Breast epithelium (tissue), 4 donors: ENCODE results near the gene PRDM11. TPM values are rescaled to one million over a fixed set of nuclear protein-coding genes. Genes with fewer than 3 reads are reported as not detected.

ENCODE experiments used
- DNase-seq, 2 donors: peaks; one replicate each; pipeline ENCODE4 v3.0.0-alpha.2; 2019; ENCODE audit warnings: low spot score in 2 of 2
- H3K27ac ChIP-seq, 2 donors: fragments of 200-600 bp; sonication (generic) in 1 of 2; one replicate each; pipeline ENCODE4 v1.5.1; 2016 to 2019; ENCODE audit warnings: mild to moderate bottlenecking in 1 of 2
- H3K27me3 ChIP-seq, 2 donors: fragments of 200-600 bp; sonication (generic) in 1 of 2; one replicate each; pipeline versions ENCODE4 v1.5.1 to v1.6.0; 2017 to 2019; ENCODE audit warnings: control low read depth in 1 of 2, mild to moderate bottlenecking in 1 of 2
- H3K36me3 ChIP-seq: fragments of 200-600 bp; one replicate; pipeline ENCODE4 v1.5.1; 2019
- H3K4me1 ChIP-seq, 2 donors: fragments of 200-600 bp; sonication (generic); one replicate each; pipeline ENCODE4 v1.5.1; 2016 to 2019; ENCODE audit warnings: control low read depth in 1 of 2
- H3K4me3 ChIP-seq, 3 donors: fragments of 200-600 bp; sonication (generic); 1 replicate in 2 of 3; 2 replicates in 1 of 3; pipeline ENCODE4 v1.5.1; 2016 to 2019; ENCODE audit warnings: mild to moderate bottlenecking in 3 of 3, moderate library complexity in 2 of 3
- H3K9me3 ChIP-seq, 2 donors: fragments of 200-600 bp; sonication (generic) in 1 of 2; one replicate each; pipeline ENCODE4 v1.5.1; 2016 to 2019; ENCODE audit warnings: control low read depth in 1 of 2
- CTCF ChIP-seq, 3 donors: fragments of 450-650 bp; IDR thresholded peaks; one replicate each; pipeline ENCODE4 v1.5.1; 2016 to 2017; ENCODE audit warnings: antibody characterized with exemption in 3 of 3, mild to moderate bottlenecking in 3 of 3, moderate library complexity in 3 of 3
- POLR2A ChIP-seq: fragments of 450-650 bp; IDR thresholded peaks from one replicate; pipeline ENCODE4 v1.6.1; 2016; ENCODE audit warnings: antibody characterized with exemption, mild to moderate bottlenecking, moderate library complexity
- POLR2AphosphoS5 ChIP-seq, 3 donors: sonication (generic); formaldehyde crosslinking; IDR thresholded peaks; one replicate each; pipeline ENCODE4 v1.6.1; 2017; ENCODE audit warnings: antibody characterized with exemption in 3 of 3
- intact Hi-C: fragments of 100-400 bp; cut with DNase I; formaldehyde crosslinking; loops from one replicate; pipeline ENCODE4 v1.15.1; 2023; ENCODE audit warnings: low total_unique reads
- total RNA-seq, 3 donors: library from RNA; depleted of rRNA; stranded (reverse); fragments of >200 nt; gene quantifications; one replicate each; pipeline ENCODE4 v1.1.0, GENCODE V29; 2016

The PRDM11 gene
- total RNA-seq, 3 donors from 2014 or later, result 6.9 to 10.9 (median 10.8) TPM

- no peak for DNase-seq
- H3K27me3 ChIP-seq, result no peaks in the 10 kb centered on the region
- no peaks in the 10 kb centered on the region for H3K4me1 ChIP-seq
- no peak for TF ChIP-seq POLR2A
- no peak for TF ChIP-seq CTCF (IDR thresholded peaks at IDR 0.05)
- no peak for TF ChIP-seq POLR2AphosphoS5 (IDR thresholded peaks at IDR 0.05)
- no peak overlapping the region for H3K4me3 ChIP-seq
- intact Hi-C loops, result no loop called here
- no peaks in the 10 kb centered on the region for H3K9me3 ChIP-seq
- H3K36me3 ChIP-seq, result no peaks in the 10 kb centered on the region
- H3K27ac ChIP-seq, result no peak overlapping the region
Measured at GRCh38 chr11:45219411-45219810, 73.0 kb downstream of the PRDM11 start.

- H3K36me3 ChIP-seq, result peaks cover 9% of the 10 kb centered on the region
Measured at GRCh38 chr11:45223496-45223895, 77.1 kb downstream of the PRDM11 start.

GRCh38 chr11:45224766-45225165 is 78.3 kb downstream of the PRDM11 start:
- no peak for DNase-seq
- H3K4me1 ChIP-seq, result no peaks in the 10 kb centered on the region
- no peak overlapping the region for H3K4me3 ChIP-seq
- no peak overlapping the region for H3K27ac ChIP-seq
- TF ChIP-seq POLR2AphosphoS5 (IDR thresholded peaks at IDR 0.05), result no peak
- TF ChIP-seq CTCF (IDR thresholded peaks at IDR 0.05), result no peak
- TF ChIP-seq POLR2A, result no peak
- H3K27me3 ChIP-seq, result no peaks in the 10 kb centered on the region
- H3K36me3 ChIP-seq, result peaks cover 9% of the 10 kb centered on the region
- intact Hi-C loops, result loop anchor here (5.0 kb wide), 1 partner anchor 88 kb away; no protein-coding TSS in a partner anchor
- H3K9me3 ChIP-seq, result no peaks in the 10 kb centered on the region

More at GRCh38 chr11:45223496-45223895, 77.1 kb downstream of the PRDM11 start:
- intact Hi-C loops, result no loop called here
- no peak overlapping the region for H3K27ac ChIP-seq
- no peak for TF ChIP-seq POLR2A
- no peak for TF ChIP-seq CTCF (IDR thresholded peaks at IDR 0.05)
- no peak for TF ChIP-seq POLR2AphosphoS5 (IDR thresholded peaks at IDR 0.05)
- no peaks in the 10 kb centered on the region for H3K27me3 ChIP-seq
- no peak for DNase-seq
- no peaks in the 10 kb centered on the region for H3K9me3 ChIP-seq
- no peak overlapping the region for H3K4me3 ChIP-seq
- no peaks in the 10 kb centered on the region for H3K4me1 ChIP-seq

GRCh38 chr11:45225277-45225676 is 78.8 kb downstream of the PRDM11 start:
- Histone ChIP-seq H3K4me3 (no peak overlapping the region), H3K27me3 (no peaks in the 10 kb centered on the region), H3K4me1 (no peaks in the 10 kb centered on the region), H3K27ac (no peak overlapping the region), H3K36me3 (peaks cover 9% of the 10 kb centered on the region), H3K9me3 (no peaks in the 10 kb centered on the region)
- no peak for DNase-seq
- intact Hi-C loops, result loop anchor here (5.0 kb wide), 1 partner anchor 87 kb away; no protein-coding TSS in a partner anchor
- no peak for TF ChIP-seq POLR2A
- no peak for TF ChIP-seq POLR2AphosphoS5 (IDR thresholded peaks at IDR 0.05)
- TF ChIP-seq CTCF (IDR thresholded peaks at IDR 0.05), result no peak

GRCh38 chr11:45225961-45226871 is 79.8 kb downstream of the PRDM11 start:
- no peak overlapping the region for H3K27ac ChIP-seq
- H3K4me1 ChIP-seq, result no peaks in the 10 kb centered on the region
- H3K4me3 ChIP-seq, result no peak overlapping the region
- peaks cover 9% of the 10 kb centered on the region for H3K36me3 ChIP-seq
- H3K27me3 ChIP-seq, result no peaks in the 10 kb centered on the region
- intact Hi-C loops, result loop anchor here (5.0 kb wide), 1 partner anchor 86 kb away; no protein-coding TSS in a partner anchor
- TF ChIP-seq POLR2AphosphoS5 (IDR thresholded peaks at IDR 0.05), result no peak
- no peak for TF ChIP-seq CTCF (IDR thresholded peaks at IDR 0.05)
- no peak for TF ChIP-seq POLR2A
- no peaks in the 10 kb centered on the region for H3K9me3 ChIP-seq
- no peak for DNase-seq
